ENCODE data around the gene AP3B1. TPM values are rescaled to one million over a fixed set of nuclear protein-coding genes. Genes with fewer than 3 reads are reported as not detected.

Gene AP3B1
- total RNA-seq, 1 experiment from 2014 or later = 39.7 TPM

GRCh38 chr5:78213799-78214198 is 80.7 kb downstream of the AP3B1 start:
- H3K4me1 Mint-ChIP-seq (ENCODE audit: insufficient read depth, unreplicated experiment) = no peaks in the 10 kb centered on the region
- POLR2A ChIA-PET = no interaction called here

GRCh38 chr5:78211052-78211451 is 83.4 kb downstream of the AP3B1 start:
- POLR2A ChIA-PET = interaction anchor here (0.6 kb wide), 1 partner anchor 355 kb away, joined by 3 read pairs; no protein-coding TSS in a partner anchor
- Mint-ChIP-seq H3K36me3 (ENCODE audit: insufficient read depth, unreplicated experiment) (peaks cover 22% of the 10 kb centered on the region), H3K27ac (ENCODE audit: low read depth, unreplicated experiment) (no peak overlapping the region), H3K9me3 (ENCODE audit: unreplicated experiment) (no peaks in the 10 kb centered on the region), H3K4me3 (ENCODE audit: unreplicated experiment) (no peak overlapping the region), H3K4me1 (ENCODE audit: insufficient read depth, unreplicated experiment) (peaks cover 6% of the 10 kb centered on the region), H3K27me3 (ENCODE audit: insufficient read depth, unreplicated experiment) (no peaks in the 10 kb centered on the region)
- no peak for DNase-seq (ENCODE audit: unreplicated experiment)
- TF ChIP-seq CTCF (IDR thresholded peaks at IDR 0.05; ENCODE audit: unreplicated experiment) = no peak
- BruUV-seq (replicated peaks) = no TSS peak
- CTCF ChIA-PET = interaction anchor here (0.5 to 0.7 kb wide), 3 partner anchors 84 to 324 kb away, joined by 3 to 5 read pairs (median 3); no protein-coding TSS in a partner anchor
- intact Hi-C loops (cut with micrococcal nuclease) = no loop called here

More at GRCh38 chr5:78213799-78214198, 80.7 kb downstream of the AP3B1 start:
- no peaks in the 10 kb centered on the region for H3K27me3 Mint-ChIP-seq (ENCODE audit: insufficient read depth, unreplicated experiment)
- BruUV-seq (replicated peaks) = no TSS peak
- DNase-seq (ENCODE audit: unreplicated experiment) = no peak
- TF ChIP-seq CTCF (IDR thresholded peaks at IDR 0.05; ENCODE audit: unreplicated experiment) = no peak
- intact Hi-C loops (cut with micrococcal nuclease) = no loop called here
- H3K27ac Mint-ChIP-seq (ENCODE audit: low read depth, unreplicated experiment) = no peak overlapping the region
- H3K36me3 Mint-ChIP-seq (ENCODE audit: insufficient read depth, unreplicated experiment) = peaks cover 8% of the 10 kb centered on the region
- no peaks in the 10 kb centered on the region for H3K9me3 Mint-ChIP-seq (ENCODE audit: unreplicated experiment)
- no peak overlapping the region for H3K4me3 Mint-ChIP-seq (ENCODE audit: unreplicated experiment)
- CTCF ChIA-PET = no interaction called here

- peaks cover 20% of the 10 kb centered on the region for H3K36me3 Mint-ChIP-seq (ENCODE audit: insufficient read depth, unreplicated experiment)
- POLR2A ChIA-PET = interaction anchor here (1.5 kb wide), 1 partner anchor 11 kb away, joined by 3 read pairs; no protein-coding TSS in a partner anchor
- DNase-seq (ENCODE audit: unreplicated experiment) = no peak
- H3K27ac Mint-ChIP-seq (ENCODE audit: low read depth, unreplicated experiment) = no peak overlapping the region
- CTCF ChIA-PET = no interaction called here
- BruUV-seq (replicated peaks) = no TSS peak
- intact Hi-C loops (cut with micrococcal nuclease) = no loop called here
- TF ChIP-seq CTCF (IDR thresholded peaks at IDR 0.05; ENCODE audit: unreplicated experiment) = no peak
- no peak overlapping the region for H3K4me3 Mint-ChIP-seq (ENCODE audit: unreplicated experiment)
- H3K9me3 Mint-ChIP-seq (ENCODE audit: unreplicated experiment) = no peaks in the 10 kb centered on the region
- no peaks in the 10 kb centered on the region for H3K27me3 Mint-ChIP-seq (ENCODE audit: insufficient read depth, unreplicated experiment)
- peaks cover 6% of the 10 kb centered on the region for H3K4me1 Mint-ChIP-seq (ENCODE audit: insufficient read depth, unreplicated experiment)
These were observed 90.3 kb downstream of the AP3B1 start for GRCh38 chr5:78204241-78204640.

- BruUV-seq (replicated peaks) = no TSS peak
- Mint-ChIP-seq H3K4me1 (ENCODE audit: insufficient read depth, unreplicated experiment) (peaks cover 6% of the 10 kb centered on the region), H3K27me3 (ENCODE audit: insufficient read depth, unreplicated experiment) (no peaks in the 10 kb centered on the region), H3K27ac (ENCODE audit: low read depth, unreplicated experiment) (no peak overlapping the region), H3K4me3 (ENCODE audit: unreplicated experiment) (no peak overlapping the region), H3K36me3 (ENCODE audit: insufficient read depth, unreplicated experiment) (peaks cover 20% of the 10 kb centered on the region), H3K9me3 (ENCODE audit: unreplicated experiment) (no peaks in the 10 kb centered on the region)
- TF ChIP-seq CTCF (IDR thresholded peaks at IDR 0.05; ENCODE audit: unreplicated experiment) = no peak
- ChIA-PET CTCF (no interaction called here), POLR2A (interaction anchor here (1.5 kb wide), 1 partner anchor 11 kb away, joined by 3 read pairs; no protein-coding TSS in a partner anchor)
- no peak for DNase-seq (ENCODE audit: unreplicated experiment)
- intact Hi-C loops (cut with micrococcal nuclease) = no loop called here
These were observed 90.7 kb downstream of the AP3B1 start for GRCh38 chr5:78203815-78204214.

All from MCF 10A (cell line).